ENCODE data around the gene DNAH3. TPM values are rescaled to one million over a fixed set of nuclear protein-coding genes. Genes with fewer than 3 reads are reported as not detected.

Gene DNAH3
- total and polyA plus RNA-seq, 2 of the 8 experiments (the other 6 are each of a cell fraction or from before 2014, with no cell fraction given) = 0.57 to 0.71 TPM

DNA sequence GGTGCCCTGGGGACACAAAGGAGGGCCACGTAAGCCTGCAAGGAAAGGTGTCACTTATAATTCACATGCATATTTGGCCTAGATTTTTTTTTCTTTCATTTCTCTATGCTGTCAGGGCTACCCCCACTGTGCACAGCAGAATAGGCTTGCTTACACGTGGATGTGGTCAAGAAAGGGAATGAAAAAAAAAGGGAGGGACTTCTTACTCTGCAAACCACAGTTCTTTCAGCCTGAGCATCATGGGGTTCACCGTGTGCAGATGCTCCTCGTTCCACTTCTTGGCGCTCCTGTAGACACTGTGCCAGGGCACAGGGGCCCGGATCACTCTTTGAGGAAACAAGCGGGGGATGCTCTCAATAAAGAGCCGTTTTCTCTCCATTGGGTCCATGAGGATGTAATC is 16.6 kb downstream of the DNAH3 start:
- H3K9me3 ChIP-seq (ENCODE audit: insufficient read depth in 2 of 2, low read depth in 1 of 2, low read length in 1 of 2) = no peaks in the 10 kb centered on the region
- H4K91ac ChIP-seq (replicated peaks; ENCODE audit: insufficient read length, low read length) = no peak overlapping the region
- H3K79me1 ChIP-seq (ENCODE audit: low read depth, low read length) = no peaks in the 10 kb centered on the region
- H3K27me3 ChIP-seq (replicated peaks in 1 of 4; ENCODE audit: control insufficient read depth in 3 of 4, extremely low read depth in 1 of 4, insufficient read depth in 3 of 4, low read length in 3 of 4) = no peaks in the 10 kb centered on the region
- peaks cover 0 to 3% (median 1%) of the 10 kb centered on the region in 4 experiments; a peak in 2 of 7 replicates for H3K4me1 ChIP-seq (replicated peaks in 1 of 4; ENCODE audit: control insufficient read depth in 3 of 4, insufficient read depth in 4 of 4, low read length in 3 of 4)
- no peak overlapping the region for H4K8ac ChIP-seq (ENCODE audit: extremely low read depth, insufficient read depth, low read length)
- no peak overlapping the region for H3K14ac ChIP-seq (ENCODE audit: insufficient read length)
- H3K79me2 ChIP-seq (ENCODE audit: control insufficient read depth in 1 of 2, insufficient read depth in 2 of 2, low read length in 2 of 2) = no peaks in the 10 kb centered on the region
- H4K20me1 ChIP-seq (replicated peaks in 1 of 2; ENCODE audit: control insufficient read depth in 1 of 2, insufficient read depth in 2 of 2, low read length in 2 of 2) = no peaks in the 10 kb centered on the region
- H2BK5ac ChIP-seq (ENCODE audit: low read depth, low read length) = no peak overlapping the region
- no peak overlapping the region for H2BK15ac ChIP-seq (ENCODE audit: low read length)
- no peak overlapping the region for H3K4ac ChIP-seq (replicated peaks; ENCODE audit: insufficient read length, low read depth, low read length)
- H3K27ac ChIP-seq (ENCODE audit: low read depth, low read length) = no peak overlapping the region
- no peak overlapping the region for H3K4me2 ChIP-seq (ENCODE audit: insufficient read depth in 1 of 2, low read depth in 2 of 2, low read length in 2 of 2)
- no peak overlapping the region for H3K23ac ChIP-seq (ENCODE audit: insufficient read length)
- ChIA-PET POLR2A (ENCODE audit: partially characterized antibody) (interaction anchor here (0.6 kb wide), 1 partner anchor 1167 kb away, joined by 8 read pairs; no protein-coding TSS in a partner anchor), CTCF (ENCODE audit: partially characterized antibody) (interaction anchor here (1.2 kb wide), 1 partner anchor 22 kb away, joined by 3 read pairs; no protein-coding TSS in a partner anchor)
- no peak overlapping the region for H2BK20ac ChIP-seq (ENCODE audit: low read length)
- H3K18ac ChIP-seq (ENCODE audit: extremely low read depth, low read length) = no peak overlapping the region
- H3K56ac ChIP-seq (replicated peaks; ENCODE audit: insufficient read length, low read depth, low read length) = no peak overlapping the region
- no peak overlapping the region for H3K4me3 ChIP-seq (ENCODE audit: extremely low read depth in 1 of 4, insufficient read depth in 2 of 4, low read depth in 3 of 4, low read length in 4 of 4)
- no peak overlapping the region for H2AFZ ChIP-seq (ENCODE audit: low read length)
- H2AK5ac ChIP-seq (ENCODE audit: low read depth, low read length) = no peak overlapping the region
- no peak overlapping the region for H2BK120ac ChIP-seq (replicated peaks; ENCODE audit: low read depth, low read length)
- H2BK12ac ChIP-seq (ENCODE audit: low read depth, low read length) = no peak overlapping the region
- no peak for FAIRE-seq
- DNase-seq (ENCODE audit: low read depth in 1 of 2, low spot score in 2 of 2) = no peak
- no peaks in the 10 kb centered on the region for H3K36me3 ChIP-seq (ENCODE audit: control insufficient read depth in 2 of 4, insufficient read depth in 4 of 4, low read length in 3 of 4)
- no peak overlapping the region for H4K5ac ChIP-seq (ENCODE audit: insufficient read length, low read depth, low read length)
- 82% methylated on average over 8 of the region's 8 CpGs; no CpG with 5 or more reads in 1 of the 2 experiments for WGBS, 2 experiments (ENCODE audit: extremely low coverage in 1 of 2, insufficient coverage in 1 of 2, insufficient read length in 1 of 2, insufficient replicate concordance in 2 of 2, low coverage in 1 of 2, low lambda C conversion rate in 2 of 2, missing lambda C conversion rate in 1 of 2)
- no peak overlapping the region for H3K9ac ChIP-seq (replicated peaks in 1 of 4; ENCODE audit: extremely low read depth in 1 of 4, low read depth in 3 of 4, low read length in 3 of 4)
- no peaks in the 10 kb centered on the region for H3K23me2 ChIP-seq (ENCODE audit: low read depth, low read length)
- no peak for TF ChIP-seq SIX5 (IDR thresholded peaks at IDR 0.05; ENCODE audit: low read depth, low read length)
- TF ChIP-seq RBBP5 (IDR thresholded peaks at IDR 0.05; ENCODE audit: borderline replicate concordance, low read depth, low read length) = no peak

All from H1 (cell line).